ENCODE results near the gene COL5A1.

Gene COL5A1

GRCh38 chr9:134623258-134624066 lies 18.1 kb upstream of the COL5A1 start:
- TF ChIP-seq CTCF (IDR thresholded peaks at IDR 0.05; ENCODE audit: low read depth, low read length): no peak
- DNase-seq (ENCODE audit: extremely low read depth, low read depth): no peak

GRCh38 chr9:134624137-134624591 lies 17.4 kb upstream of the COL5A1 start:
- no peak for DNase-seq (ENCODE audit: extremely low read depth, low read depth)

GRCh38 chr9:134624621-134625181 lies 16.9 kb upstream of the COL5A1 start:
- DNase-seq (ENCODE audit: extremely low read depth, low read depth): peak; percentile 56
- no peak for TF ChIP-seq CTCF (IDR thresholded peaks at IDR 0.05; ENCODE audit: low read depth, low read length)

More at GRCh38 chr9:134624137-134624591, 17.4 kb upstream of the COL5A1 start:
- no peak for TF ChIP-seq CTCF (IDR thresholded peaks at IDR 0.05; ENCODE audit: low read depth, low read length)

GRCh38 chr9:134625361-134626068 lies 16.1 kb upstream of the COL5A1 start:
- no peak for TF ChIP-seq CTCF (IDR thresholded peaks at IDR 0.05; ENCODE audit: low read depth, low read length)
- no peak for DNase-seq (ENCODE audit: extremely low read depth, low read depth)

GRCh38 chr9:134626069-134626423 lies 15.6 kb upstream of the COL5A1 start:
- no peak for TF ChIP-seq CTCF (IDR thresholded peaks at IDR 0.05; ENCODE audit: low read depth, low read length)
- DNase-seq (ENCODE audit: extremely low read depth, low read depth): no peak

- no peak for TF ChIP-seq CTCF (IDR thresholded peaks at IDR 0.05; ENCODE audit: low read depth, low read length)
- no peak for DNase-seq (ENCODE audit: extremely low read depth, low read depth)
Measured at GRCh38 chr9:134626571-134627416, 14.8 kb upstream of the COL5A1 start.

Measured in AG09319 (cell line).